ENCODE data around the gene GPD2. TPM values are rescaled to one million over a fixed set of nuclear protein-coding genes. Genes with fewer than 3 reads are reported as not detected.

GPD2 gene
- total and polyA plus RNA-seq, 2 of the 8 experiments (the other 6 are each of a cell fraction or from before 2014, with no cell fraction given) = 8.4 to 43.1 TPM

DNA sequence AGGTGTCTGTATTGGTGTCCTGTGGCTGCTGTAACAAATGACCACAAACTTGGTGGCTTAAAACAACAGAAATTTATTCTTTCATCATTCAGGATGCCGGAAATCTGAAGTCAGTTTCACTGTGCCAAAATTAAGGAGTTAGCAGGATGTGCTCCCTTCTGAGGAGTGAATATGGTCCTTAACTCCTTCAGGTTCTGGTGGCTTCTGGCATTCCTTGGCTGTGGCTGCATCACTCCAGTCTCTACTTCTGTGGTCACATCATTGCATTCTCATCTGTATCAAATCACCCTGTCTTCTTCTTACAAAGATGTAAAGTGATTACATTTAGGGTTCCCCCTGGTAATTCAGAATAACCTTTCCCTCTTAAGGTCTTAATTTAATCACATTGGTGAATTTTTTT is 12.6 kb downstream of the GPD2 start (continued):
- TF ChIP-seq, protein P1, sequence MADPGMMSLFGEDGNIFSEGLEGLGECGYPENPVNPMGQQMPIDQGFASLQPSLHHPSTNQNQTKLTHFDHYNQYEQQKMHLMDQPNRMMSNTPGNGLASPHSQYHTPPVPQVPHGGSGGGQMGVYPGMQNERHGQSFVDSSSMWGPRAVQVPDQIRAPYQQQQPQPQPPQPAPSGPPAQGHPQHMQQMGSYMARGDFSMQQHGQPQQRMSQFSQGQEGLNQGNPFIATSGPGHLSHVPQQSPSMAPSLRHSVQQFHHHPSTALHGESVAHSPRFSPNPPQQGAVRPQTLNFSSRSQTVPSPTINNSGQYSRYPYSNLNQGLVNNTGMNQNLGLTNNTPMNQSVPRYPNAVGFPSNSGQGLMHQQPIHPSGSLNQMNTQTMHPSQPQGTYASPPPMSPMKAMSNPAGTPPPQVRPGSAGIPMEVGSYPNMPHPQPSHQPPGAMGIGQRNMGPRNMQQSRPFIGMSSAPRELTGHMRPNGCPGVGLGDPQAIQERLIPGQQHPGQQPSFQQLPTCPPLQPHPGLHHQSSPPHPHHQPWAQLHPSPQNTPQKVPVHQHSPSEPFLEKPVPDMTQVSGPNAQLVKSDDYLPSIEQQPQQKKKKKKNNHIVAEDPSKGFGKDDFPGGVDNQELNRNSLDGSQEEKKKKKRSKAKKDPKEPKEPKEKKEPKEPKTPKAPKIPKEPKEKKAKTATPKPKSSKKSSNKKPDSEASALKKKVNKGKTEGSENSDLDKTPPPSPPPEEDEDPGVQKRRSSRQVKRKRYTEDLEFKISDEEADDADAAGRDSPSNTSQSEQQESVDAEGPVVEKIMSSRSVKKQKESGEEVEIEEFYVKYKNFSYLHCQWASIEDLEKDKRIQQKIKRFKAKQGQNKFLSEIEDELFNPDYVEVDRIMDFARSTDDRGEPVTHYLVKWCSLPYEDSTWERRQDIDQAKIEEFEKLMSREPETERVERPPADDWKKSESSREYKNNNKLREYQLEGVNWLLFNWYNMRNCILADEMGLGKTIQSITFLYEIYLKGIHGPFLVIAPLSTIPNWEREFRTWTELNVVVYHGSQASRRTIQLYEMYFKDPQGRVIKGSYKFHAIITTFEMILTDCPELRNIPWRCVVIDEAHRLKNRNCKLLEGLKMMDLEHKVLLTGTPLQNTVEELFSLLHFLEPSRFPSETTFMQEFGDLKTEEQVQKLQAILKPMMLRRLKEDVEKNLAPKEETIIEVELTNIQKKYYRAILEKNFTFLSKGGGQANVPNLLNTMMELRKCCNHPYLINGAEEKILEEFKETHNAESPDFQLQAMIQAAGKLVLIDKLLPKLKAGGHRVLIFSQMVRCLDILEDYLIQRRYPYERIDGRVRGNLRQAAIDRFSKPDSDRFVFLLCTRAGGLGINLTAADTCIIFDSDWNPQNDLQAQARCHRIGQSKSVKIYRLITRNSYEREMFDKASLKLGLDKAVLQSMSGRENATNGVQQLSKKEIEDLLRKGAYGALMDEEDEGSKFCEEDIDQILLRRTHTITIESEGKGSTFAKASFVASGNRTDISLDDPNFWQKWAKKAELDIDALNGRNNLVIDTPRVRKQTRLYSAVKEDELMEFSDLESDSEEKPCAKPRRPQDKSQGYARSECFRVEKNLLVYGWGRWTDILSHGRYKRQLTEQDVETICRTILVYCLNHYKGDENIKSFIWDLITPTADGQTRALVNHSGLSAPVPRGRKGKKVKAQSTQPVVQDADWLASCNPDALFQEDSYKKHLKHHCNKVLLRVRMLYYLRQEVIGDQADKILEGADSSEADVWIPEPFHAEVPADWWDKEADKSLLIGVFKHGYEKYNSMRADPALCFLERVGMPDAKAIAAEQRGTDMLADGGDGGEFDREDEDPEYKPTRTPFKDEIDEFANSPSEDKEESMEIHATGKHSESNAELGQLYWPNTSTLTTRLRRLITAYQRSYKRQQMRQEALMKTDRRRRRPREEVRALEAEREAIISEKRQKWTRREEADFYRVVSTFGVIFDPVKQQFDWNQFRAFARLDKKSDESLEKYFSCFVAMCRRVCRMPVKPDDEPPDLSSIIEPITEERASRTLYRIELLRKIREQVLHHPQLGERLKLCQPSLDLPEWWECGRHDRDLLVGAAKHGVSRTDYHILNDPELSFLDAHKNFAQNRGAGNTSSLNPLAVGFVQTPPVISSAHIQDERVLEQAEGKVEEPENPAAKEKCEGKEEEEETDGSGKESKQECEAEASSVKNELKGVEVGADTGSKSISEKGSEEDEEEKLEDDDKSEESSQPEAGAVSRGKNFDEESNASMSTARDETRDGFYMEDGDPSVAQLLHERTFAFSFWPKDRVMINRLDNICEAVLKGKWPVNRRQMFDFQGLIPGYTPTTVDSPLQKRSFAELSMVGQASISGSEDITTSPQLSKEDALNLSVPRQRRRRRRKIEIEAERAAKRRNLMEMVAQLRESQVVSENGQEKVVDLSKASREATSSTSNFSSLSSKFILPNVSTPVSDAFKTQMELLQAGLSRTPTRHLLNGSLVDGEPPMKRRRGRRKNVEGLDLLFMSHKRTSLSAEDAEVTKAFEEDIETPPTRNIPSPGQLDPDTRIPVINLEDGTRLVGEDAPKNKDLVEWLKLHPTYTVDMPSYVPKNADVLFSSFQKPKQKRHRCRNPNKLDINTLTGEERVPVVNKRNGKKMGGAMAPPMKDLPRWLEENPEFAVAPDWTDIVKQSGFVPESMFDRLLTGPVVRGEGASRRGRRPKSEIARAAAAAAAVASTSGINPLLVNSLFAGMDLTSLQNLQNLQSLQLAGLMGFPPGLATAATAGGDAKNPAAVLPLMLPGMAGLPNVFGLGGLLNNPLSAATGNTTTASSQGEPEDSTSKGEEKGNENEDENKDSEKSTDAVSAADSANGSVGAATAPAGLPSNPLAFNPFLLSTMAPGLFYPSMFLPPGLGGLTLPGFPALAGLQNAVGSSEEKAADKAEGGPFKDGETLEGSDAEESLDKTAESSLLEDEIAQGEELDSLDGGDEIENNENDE (IDR thresholded peaks at IDR 0.05; ENCODE audit: insufficient replicate concordance, low read length) = no peak
- TF ChIP-seq BACH1 (IDR thresholded peaks at IDR 0.05; ENCODE audit: low read length) = no peak

Data from H1 (cell line).